HG03039 (cell line): ENCODE measurements around the gene AIMP2.
"Not testable (repeated sequence)": the region's sequence is repeated elsewhere in the genome, so short reads cannot be mapped to it uniquely, and the experiment has no call there.

Experiments used
- ATAC-seq: cut with Tn5 transposase; IDR thresholded peaks from one replicate; pipeline ENCODE4 v1.9.1; 2021; ENCODE audit warnings: mild to moderate bottlenecking, moderate library complexity; ENCODE audit not compliant: unreplicated experiment

The AIMP2 gene

DNA sequence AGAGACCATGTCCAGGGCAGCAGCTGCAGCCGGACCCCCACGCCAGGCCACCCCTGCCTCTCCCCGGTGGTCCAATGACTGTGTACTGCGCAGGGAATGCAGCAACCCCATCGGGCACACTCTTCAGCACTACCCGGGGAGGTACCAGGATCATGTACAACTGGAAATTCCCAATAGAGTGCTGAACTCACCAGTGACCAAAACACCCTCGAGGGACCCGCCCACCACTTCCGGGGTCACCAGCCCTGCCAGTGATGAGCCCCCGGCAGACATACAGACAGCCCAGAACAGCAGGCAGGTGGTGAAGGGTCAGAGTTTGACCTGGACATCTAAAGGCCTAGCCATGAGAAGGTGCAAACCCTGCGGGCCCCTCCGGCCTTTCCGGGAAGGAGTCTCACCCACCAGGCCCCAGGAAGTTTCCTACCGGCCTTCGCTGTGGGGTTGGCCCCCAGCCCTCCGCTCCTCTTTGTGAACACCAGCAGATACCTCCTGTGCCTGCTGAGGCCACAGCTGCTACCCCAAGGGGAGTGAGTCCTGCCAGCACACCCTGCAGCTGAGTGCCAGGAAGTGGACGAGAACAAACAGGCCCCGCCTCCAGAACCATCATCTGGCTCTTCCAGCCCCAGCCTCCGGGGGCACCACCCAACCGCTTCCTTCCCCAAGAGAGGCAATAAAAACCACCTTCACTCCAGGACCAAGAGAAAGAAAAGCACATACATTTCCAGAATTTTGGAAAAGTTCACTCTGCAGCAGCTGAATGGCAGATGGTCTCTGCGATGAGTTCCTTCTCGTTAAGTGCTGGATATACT lies 17.1 kb downstream of the AIMP2 start:
- ATAC-seq: peak; percentile 81

DNA sequence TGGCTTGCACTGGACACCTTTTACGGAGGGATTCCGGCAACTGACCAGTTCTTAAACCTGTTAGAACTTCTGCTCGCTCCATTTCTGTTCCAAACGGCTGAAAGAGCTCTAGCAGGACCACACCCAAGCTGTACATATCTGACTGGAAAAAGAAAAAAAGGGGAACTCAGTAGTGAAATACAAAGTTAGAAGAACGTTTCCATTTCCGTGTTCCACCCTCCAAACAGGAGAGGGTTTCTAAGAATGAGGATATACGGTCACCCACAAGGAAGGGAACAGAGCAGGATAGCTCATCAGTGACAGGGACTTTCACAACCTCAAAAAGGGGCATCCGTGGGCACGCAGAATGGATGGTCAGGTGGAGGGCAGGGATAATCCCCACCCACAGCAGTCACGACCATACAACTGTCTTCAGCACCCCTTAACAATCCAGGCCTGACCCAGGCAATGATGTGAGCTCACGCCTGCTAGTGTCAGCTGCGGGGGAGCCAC lies 17.8 kb downstream of the AIMP2 start:
- ATAC-seq: no peak

DNA sequence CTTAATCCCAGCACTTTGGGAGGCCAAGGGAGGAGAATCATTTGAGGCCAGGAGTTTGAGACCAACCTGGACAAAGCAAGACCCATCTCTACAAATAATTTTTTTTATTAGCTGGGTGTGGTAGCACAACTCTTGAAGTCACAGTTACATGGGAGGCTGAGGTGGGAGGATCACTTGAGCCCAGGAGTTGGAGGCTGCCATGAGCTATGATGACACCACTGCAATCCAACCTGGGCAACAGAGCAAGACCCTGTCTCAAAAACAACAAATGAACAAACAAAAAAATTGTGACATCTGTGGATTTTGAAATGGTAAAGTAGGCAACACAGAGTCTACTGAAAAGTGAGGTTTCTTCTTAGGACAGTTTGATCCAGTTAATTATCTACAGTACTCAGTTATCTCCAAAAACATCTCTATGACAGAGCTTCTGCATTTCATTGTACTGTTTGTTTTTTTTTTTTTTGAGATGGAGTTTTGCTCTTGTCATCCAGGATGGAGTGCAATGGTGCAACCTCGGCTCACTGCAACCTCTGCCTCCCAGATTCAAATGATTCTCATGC lies 18.8 kb downstream of the AIMP2 start:
- no peak for ATAC-seq

DNA sequence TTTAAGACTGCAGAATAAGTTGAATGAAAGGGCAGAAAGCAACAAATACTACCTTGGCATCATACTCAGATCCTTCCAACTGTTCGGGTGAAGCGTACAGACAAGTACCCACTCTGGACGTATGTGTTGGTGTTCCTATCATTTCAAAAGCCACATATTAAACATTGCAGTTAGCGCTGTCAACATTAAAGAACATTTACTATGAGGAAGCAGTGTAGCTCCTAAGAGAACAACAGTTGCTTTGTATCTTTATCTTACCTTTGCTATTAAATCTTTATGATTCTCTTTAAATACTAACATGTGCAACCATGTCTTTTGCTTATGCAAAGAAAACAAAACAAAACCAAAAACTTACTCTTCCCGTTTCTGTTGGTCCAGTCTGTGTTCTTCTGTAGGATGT lies 19.5 kb downstream of the AIMP2 start:
- ATAC-seq: no peak

DNA sequence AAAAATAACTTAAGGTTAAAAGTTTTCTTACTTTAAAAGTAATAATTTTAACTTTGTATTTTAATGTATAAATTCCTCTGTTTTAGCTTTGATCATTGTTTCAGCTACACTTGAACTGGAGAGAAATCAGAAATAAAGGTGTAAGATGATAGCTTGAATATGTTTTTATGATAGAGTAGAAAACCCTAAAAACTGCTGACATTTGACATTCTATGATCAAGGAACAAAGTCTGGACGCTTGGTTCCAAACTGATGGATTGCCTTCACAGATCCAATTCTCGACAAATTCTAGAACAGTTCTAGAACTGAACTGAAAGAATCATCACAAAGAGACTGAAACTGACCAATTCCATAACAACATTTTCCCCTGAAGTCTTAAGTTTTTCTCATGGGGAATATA lies 21.9 kb downstream of the AIMP2 start, which contains the start of gene ANKRD61:
ANKRD61 (plus strand) TSS at position 389 of the 400 bp plus-strand sequence; CDS start at position 389, 0 bp downstream.
- ATAC-seq: no peak

DNA sequence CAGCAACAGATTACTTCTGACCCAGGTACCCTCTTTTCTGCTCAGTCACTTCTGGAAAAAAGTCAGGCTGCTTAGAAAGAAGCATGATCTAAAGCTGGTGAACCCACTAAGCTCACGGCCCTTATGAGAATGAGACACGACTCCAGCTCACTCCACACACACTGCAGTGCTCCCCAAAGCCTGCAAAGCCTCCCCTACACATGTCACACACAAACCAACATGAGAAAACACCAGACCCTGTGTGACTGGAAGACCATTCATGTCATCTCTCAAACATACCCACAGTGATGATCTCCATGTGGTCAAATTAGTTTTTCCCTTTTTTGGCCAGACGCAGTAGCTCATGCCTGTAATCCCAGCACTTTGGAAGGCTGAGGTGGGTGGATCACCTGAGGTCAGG lies 22.5 kb downstream of the AIMP2 start:
- ATAC-seq: no peak

DNA sequence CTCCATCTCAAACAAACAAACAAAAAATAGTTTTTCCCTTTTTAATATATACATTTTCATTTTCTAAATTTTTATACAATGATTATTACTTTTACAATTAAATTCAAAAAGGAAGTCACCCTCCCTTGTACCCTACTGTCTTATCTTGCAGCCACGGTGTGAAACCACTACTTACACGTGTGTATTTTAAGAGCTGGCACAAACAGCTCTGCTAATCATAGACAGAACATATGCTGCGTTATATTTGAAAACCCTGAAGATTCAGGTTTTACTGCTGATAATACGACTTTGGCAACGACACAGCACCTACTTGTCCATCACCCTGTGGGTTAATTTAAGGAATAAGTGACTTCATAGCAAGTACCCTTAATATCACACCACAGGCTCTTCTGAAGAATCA lies 23.1 kb downstream of the AIMP2 start:
- ATAC-seq: no peak

DNA sequence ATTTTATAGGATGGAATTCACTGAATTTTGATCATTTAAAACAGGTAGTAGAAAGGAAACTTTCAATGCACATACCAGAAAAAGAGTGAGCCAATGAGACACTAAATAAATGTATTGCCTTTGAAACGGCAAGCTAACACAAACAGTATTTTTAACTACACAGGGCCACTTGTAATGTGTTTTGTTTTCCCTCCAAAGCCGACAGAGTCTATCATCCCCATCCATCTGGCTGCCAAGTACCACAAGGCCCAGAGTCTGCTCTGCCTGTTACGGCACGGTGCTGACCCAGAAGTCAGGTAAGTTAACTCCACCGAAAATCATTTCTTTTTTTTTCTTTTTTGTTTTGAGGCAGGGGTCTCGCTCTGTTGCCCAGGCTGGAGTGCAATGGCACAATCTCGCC lies 23.6 kb downstream of the AIMP2 start:
- no peak for ATAC-seq

DNA sequence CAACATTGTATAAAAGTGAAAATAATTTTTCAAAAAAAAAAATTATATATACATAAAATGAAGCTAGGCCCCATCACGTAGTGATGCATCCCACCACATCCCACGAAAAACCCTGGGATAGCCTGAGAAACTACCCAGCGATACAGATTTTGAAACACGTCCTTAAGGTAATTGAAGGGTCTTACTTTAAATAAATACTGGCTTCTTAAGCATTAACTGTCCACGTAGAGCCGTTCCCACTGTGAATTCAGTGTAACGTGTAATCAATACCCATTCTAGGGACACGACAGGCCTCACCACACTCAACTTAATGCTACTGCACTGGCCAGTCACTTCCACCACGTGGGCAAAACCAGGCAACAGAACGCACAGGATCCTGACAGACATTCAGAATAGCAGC lies 26.1 kb downstream of the AIMP2 start:
- ATAC-seq: no peak

DNA sequence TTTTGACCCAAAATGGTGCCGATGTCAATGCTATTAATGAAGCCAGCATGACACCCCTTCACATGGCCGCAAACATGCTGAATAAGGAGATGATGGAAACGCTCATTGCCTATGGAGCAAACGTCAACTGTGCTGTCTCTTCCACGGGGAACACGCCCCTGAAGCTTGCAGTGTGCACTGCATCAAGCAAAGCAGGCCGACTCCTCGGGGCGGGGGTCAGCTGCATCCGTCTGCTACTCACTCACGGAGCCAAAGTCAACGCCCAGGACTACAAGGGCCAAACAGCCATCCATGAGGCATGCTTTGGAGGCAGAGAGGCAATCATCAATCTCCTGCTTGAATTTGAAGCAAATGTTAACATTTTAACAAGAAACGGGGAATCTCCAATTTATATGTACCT lies 26.6 kb downstream of the AIMP2 start:
- no peak for ATAC-seq

DNA sequence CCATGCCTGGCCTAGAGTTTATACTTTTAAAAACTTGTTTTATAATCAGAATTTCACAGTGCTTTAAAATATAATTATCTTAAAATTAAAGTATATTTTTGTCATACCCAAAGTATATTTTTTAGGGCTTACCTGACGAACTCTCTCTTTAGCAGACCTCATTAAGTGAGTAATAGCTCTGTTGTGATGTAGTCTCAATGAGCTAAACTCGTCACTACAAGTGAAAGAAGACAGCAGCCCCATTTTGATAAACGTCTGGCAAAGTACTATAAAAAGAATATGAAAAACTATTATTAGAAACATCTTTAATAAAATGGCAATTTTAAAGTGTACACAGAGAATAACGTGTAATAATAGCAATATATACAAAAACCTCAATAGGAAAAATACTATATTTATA lies 40.7 kb downstream of the AIMP2 start:
- no peak for ATAC-seq

DNA sequence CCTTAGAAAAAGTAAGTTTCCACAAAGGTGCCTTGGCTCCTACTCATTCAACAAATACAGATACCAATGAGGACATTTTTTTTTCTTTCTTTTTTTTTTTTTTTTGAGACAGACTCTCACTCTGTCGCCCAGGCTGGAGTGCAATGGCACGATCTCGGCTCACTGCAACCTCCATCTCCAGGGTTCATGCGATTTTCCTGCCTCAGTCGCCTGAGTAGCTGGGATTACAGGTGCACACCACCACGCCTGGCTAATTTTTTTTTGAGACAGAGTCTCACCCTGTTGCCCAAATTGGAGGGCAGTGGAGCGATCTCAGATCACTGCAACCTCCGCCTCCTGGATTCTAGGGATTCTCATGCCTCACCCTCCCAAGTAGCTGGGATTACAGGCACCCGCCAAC lies 42.1 kb downstream of the AIMP2 start:
- ATAC-seq: not testable (repeated sequence)

DNA sequence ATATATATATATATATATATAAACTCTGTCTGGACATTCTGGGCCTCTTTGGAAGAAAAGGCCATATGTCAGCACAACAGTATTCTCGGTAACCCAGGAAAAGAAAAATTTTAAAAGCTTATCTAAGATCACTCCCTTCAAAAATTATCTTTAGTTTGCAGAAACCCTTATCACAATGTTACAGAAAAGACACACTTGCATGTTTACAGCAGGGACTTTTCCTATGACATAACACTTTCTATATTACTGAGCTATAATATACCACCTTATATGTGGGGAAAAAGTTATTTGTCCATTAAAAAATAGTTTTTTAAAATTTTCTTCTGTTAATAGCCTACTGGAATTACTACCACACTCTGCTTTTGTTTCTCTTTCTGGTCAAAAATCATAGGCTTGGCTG lies 47.5 kb downstream of the AIMP2 start:
- no peak for ATAC-seq

DNA sequence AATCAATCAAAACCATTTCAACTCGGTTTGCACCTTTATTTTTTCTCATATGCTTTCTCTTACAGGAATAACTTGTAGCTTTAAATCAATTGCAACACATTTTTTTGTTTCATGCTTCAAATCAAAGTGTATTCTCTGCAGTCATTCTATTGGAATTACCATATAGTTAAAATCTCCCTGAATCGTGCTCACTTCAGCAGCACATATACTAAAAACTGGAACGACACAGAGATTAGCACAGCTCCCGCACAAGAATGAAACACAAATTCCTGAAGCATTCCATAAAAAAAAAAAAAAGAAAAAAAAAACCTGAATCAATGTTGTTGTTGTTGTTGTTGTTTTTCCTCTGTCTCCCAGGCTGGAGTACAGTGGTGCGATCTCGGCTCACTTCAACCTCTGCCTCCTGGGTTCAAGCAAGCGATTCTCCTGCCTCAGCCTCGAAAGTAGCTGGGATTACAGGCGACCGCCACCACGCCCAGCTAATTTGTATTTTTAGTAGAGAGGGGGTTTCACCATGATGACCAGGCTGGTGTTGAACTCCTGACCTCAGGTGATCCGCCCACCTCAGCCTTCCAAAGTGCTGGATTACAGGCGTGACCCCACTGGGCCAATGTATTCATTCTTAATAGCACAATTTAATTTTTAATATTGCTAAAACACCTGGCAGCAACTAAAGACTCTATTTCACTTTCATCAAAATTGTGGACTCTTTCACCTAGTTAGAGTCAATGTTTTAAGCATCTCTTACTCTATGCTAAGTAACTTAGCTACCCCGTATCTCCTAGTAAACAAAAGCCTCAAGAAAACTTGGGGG lies 48.5 kb downstream of the AIMP2 start:
- ATAC-seq: no peak

DNA sequence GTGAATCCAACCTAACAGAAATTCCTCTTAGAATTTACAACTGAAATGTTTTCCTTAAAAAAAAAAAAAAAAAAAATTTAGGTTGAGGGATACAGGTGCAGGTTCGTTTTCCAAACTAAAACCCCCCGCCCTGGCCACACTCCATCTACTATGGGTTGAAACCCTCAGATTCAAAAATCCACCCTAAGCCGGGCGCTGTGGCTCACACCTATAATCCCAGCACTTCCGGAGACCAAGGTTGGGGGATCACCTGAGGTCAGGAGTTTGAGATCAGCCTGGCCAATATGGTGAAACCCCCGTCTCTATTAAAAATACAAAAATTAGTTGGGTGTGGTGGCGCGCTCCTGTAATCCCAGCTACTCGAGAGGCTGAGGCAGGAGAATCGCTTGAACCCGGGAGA lies 50.9 kb downstream of the AIMP2 start:
- not testable (repeated sequence) for ATAC-seq

DNA sequence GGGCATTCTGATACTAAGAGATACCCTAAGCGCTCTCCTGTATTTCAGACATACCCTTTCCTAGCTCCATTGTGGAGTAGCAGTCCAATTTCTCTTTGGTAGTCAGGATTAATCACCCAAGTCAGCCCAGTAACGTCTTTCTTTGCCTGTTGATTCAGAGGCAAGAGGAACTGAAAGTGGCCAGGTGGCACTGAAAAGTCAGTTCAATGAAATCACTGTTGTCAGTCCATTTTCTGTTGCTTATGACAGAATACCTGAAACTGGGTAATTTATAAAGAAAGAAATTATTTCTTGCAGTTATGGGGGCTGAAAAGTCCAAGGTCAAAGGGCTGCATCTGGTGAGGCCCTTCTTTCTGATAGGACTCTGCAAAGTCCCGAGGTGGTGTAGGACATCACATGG lies 62.3 kb downstream of the AIMP2 start:
- no peak for ATAC-seq
